Measurements from ENCODE around the gene MAG. TPM values are rescaled to one million over a fixed set of nuclear protein-coding genes. Genes with fewer than 3 reads are reported as not detected.

MAG gene
- total and polyA plus RNA-seq, 9 of the 15 experiments (the other 6 are each of a cell fraction or from before 2014, with no cell fraction given), result 0.11 to 10.0 (median 1.6) TPM

DNA sequence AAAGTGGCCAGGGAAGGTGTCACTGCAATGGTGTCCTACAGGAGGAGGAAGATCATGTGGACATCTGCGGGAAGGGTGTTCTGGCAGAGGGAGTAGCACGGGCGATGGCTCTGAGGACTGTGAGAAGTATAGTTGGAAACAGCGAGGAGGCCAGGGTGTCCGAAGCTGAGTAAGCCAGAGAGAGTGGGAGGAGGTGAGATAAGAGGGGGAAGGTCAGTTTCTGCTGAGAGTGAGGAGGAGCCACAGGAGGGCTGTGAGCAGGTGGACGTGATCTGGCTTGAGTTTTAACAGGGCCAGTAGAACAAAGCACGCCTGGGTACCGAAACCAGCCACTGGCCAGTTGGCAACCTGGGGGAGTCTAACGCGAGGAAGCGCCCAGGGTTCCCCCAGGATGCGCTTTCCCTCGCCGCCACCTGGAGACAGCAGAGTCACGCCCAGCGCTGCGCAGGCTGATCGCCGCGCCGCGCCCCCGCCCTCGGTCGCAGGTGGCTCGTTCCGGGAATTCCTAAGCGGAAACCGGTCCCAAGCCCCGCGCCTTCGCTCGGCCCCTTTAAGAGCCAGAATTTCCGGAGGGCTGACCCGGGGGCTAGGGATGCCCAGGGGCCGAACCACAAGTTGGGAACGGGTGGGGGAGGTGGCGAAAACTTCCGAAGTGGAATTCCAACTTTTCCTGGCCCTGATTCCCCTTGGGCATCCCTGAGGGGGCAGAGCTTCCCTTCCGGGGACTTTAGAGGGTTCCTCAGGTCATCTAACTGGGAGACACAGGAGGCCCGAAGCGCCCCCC is 44.2 kb upstream of the MAG start (continued):
- TF ChIP-seq ETS2 (tag; IDR thresholded peaks at IDR 0.05; ENCODE audit: borderline replicate concordance, poor library complexity, severe bottlenecking) (no peak), BRF1 (IDR thresholded peaks at IDR 0.05; ENCODE audit: borderline replicate concordance, extremely low read depth, insufficient read length) (no peak), SMARCB1 (IDR thresholded peaks at IDR 0.05; ENCODE audit: insufficient read length, low read depth) (no peak), ASH1L (IDR thresholded peaks at IDR 0.05; ENCODE audit: borderline replicate concordance, low read depth, partially characterized antibody) (no peak), ZNF507 (tag; conservative IDR thresholded peaks at IDR 0.05) (no peak), SPI1 (IDR thresholded peaks at IDR 0.05; ENCODE audit: borderline replicate concordance, low read depth, low read length) (no peak), SIN3A (IDR thresholded peaks at IDR 0.05; ENCODE audit: borderline replicate concordance in 2 of 2, control insufficient read depth in 1 of 2, low read depth in 2 of 2, low read length in 2 of 2) (peak; percentile 65 to 71; a peak in 1 of 4 replicates), HMG20B (CRISPR knock-in tag; IDR thresholded peaks at IDR 0.05) (no peak), BRD4 (IDR thresholded peaks at IDR 0.05) (no peak), SREBF2 (CRISPR knock-in tag; IDR thresholded peaks at IDR 0.05) (no peak), CBFA2T3 (IDR thresholded peaks at IDR 0.05) (peak; percentile 66), HCFC1 (IDR thresholded peaks at IDR 0.05; ENCODE audit: low read depth, low read length) (no peak), ZNF766 (CRISPR knock-in tag; conservative IDR thresholded peaks at IDR 0.05) (no peak), NCOA6 (IDR thresholded peaks at IDR 0.05) (no peak), COPS2 (conservative IDR thresholded peaks at IDR 0.05) (no peak)
- TF ChIP-seq, protein P1, sequence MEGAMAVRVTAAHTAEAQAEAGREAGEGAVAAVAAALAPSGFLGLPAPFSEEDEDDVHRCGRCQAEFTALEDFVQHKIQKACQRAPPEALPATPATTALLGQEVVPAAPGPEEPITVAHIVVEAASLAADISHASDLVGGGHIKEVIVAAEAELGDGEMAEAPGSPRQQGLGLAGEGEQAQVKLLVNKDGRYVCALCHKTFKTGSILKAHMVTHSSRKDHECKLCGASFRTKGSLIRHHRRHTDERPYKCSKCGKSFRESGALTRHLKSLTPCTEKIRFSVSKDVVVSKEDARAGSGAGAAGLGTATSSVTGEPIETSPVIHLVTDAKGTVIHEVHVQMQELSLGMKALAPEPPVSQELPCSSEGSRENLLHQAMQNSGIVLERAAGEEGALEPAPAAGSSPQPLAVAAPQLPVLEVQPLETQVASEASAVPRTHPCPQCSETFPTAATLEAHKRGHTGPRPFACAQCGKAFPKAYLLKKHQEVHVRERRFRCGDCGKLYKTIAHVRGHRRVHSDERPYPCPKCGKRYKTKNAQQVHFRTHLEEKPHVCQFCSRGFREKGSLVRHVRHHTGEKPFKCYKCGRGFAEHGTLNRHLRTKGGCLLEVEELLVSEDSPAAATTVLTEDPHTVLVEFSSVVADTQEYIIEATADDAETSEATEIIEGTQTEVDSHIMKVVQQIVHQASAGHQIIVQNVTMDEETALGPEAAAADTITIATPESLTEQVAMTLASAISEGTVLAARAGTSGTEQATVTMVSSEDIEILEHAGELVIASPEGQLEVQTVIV (CRISPR knock-in tag; IDR thresholded peaks at IDR 0.05; ENCODE audit: borderline replicate concordance), result no peak
- TF ChIP-seq, protein P2, sequence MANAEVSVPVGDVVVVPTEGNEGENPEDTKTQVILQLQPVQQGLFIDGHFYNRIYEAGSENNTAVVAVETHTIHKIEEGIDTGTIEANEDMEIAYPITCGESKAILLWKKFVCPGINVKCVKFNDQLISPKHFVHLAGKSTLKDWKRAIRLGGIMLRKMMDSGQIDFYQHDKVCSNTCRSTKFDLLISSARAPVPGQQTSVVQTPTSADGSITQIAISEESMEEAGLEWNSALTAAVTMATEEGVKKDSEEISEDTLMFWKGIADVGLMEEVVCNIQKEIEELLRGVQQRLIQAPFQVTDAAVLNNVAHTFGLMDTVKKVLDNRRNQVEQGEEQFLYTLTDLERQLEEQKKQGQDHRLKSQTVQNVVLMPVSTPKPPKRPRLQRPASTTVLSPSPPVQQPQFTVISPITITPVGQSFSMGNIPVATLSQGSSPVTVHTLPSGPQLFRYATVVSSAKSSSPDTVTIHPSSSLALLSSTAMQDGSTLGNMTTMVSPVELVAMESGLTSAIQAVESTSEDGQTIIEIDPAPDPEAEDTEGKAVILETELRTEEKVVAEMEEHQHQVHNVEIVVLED (CRISPR knock-in tag; IDR thresholded peaks at IDR 0.05), result no peak
- TF ChIP-seq, protein P3, sequence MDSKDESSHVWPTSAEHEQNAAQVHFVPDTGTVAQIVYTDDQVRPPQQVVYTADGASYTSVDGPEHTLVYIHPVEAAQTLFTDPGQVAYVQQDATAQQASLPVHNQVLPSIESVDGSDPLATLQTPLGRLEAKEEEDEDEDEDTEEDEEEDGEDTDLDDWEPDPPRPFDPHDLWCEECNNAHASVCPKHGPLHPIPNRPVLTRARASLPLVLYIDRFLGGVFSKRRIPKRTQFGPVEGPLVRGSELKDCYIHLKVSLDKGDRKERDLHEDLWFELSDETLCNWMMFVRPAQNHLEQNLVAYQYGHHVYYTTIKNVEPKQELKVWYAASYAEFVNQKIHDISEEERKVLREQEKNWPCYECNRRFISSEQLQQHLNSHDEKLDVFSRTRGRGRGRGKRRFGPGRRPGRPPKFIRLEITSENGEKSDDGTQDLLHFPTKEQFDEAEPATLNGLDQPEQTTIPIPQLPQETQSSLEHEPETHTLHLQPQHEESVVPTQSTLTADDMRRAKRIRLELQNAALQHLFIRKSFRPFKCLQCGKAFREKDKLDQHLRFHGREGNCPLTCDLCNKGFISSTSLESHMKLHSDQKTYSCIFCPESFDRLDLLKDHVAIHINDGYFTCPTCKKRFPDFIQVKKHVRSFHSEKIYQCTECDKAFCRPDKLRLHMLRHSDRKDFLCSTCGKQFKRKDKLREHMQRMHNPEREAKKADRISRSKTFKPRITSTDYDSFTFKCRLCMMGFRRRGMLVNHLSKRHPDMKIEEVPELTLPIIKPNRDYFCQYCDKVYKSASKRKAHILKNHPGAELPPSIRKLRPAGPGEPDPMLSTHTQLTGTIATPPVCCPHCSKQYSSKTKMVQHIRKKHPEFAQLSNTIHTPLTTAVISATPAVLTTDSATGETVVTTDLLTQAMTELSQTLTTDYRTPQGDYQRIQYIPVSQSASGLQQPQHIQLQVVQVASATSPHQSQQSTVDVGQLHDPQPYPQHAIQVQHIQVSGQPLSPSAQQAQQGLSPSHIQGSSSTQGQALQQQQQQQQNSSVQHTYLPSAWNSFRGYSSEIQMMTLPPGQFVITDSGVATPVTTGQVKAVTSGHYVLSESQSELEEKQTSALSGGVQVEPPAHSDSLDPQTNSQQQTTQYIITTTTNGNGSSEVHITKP (IDR thresholded peaks at IDR 0.05; ENCODE audit: partially characterized antibody), result no peak

Data from K562 (cell line).